Raji (cell line): ENCODE data around the gene MCF2L2.

Source experiments
- POLR2A ChIP-seq: IDR thresholded peaks from 2 replicates; pipeline ENCODE4 v1.6.1; 2011; ENCODE audit warnings: low read depth, low read length, control low read depth; ENCODE audit not compliant: insufficient read depth

MCF2L2 gene

DNA sequence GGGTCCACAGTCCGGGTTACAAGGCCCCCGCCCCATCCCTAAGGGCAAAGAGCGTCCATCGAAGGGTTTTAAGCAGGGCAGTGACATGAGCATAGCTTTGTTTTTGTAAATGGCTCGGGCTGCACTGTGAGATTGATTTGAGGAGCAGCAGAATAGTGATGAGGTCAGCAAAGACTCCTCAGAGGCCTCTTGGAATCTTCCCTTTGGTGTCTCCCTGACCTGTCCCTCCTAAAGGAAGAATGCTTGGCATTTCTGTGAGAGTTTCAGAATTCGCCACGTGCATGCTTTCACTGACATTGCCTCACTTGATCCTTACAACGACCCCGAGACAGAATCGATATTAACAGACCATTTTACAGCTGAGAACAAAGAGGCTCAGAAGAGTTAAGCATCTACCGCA, 286.2 kb downstream of the MCF2L2 start:
- TF ChIP-seq POLR2A: no peak

DNA sequence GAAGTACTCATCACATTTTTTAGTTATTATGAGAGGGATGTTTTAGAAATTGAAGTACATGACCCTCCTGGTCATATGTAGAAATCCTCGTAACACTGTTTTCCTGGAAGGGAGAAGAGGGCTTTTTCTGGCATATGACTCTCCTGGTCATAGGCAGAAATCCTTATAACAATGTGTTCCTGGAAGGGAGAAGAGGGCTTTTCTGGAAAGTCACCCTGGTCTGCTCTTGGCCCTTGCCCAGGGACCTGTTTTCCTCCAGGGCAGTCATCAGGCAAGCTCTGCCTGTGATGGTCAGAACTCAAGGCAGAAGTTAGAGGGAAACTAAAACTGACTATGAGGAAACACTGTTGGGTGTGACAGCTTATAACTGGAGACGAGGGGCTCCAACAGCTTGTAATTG, 293.6 kb downstream of the MCF2L2 start:
- no peak for TF ChIP-seq POLR2A

DNA sequence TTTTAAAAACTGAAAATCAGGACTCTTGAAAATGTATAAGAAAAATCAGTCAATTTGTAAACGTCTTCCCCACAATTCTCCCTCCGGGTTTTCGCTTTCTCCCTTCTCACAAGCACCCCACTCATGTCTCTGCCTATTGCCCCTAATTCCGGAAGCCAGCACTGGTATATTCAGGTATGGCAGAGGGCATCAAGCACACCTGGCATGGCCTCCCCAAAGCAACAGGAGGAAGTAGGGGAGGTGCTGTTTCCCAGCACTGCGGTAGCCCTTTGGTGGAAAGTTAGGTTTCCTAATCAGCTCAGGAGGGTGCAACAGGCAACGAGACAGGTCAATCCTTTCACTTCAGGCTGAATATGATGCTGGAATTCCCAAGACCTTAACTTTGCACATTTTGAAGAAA, 296.0 kb downstream of the MCF2L2 start:
- TF ChIP-seq POLR2A: no peak

DNA sequence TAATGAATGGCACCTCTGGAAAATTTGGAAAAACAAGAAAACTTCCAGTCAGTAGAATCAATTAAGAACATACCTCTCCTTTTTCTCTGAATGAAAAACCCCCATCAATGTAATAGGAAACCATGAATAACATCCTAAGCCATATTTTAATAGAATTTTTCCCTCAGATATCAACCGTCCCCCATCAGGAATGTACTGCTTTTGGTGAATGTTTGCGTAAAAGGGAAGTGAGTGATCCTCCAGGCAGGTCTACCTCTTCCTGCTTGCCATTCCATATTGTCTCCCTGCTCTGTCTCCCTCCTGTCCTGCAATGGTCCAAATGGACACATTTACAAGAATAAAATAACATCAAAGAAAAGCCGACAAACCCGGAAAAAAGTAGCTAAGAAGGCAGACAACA, 296.7 kb downstream of the MCF2L2 start:
- no peak for TF ChIP-seq POLR2A

DNA sequence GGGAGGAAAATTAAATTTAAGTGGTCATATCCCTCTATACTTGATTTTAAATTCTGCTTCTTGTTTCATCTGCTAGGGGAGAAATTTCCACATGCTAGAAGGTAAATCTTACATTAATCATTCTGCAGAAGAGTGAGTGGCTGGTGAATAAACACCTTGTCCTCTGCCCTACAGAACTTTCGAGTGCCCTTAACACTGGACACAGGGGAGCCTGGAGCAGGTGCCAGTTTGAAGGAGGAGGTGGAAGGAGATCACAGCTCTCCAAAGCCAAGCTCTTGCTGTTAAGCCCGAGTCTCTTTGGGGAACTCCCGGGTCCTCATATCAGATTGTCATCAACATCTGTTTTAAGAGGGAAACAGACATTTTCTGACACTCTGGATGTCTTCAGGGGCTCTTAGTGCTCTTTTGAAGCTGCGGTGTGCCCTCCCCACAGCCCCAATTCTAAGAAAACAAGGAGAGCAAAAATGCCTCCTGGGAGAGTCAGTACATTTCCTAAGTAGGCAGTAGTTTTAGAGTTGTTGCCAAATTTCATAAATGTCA, 297.2 kb downstream of the MCF2L2 start:
- TF ChIP-seq POLR2A: no peak

DNA sequence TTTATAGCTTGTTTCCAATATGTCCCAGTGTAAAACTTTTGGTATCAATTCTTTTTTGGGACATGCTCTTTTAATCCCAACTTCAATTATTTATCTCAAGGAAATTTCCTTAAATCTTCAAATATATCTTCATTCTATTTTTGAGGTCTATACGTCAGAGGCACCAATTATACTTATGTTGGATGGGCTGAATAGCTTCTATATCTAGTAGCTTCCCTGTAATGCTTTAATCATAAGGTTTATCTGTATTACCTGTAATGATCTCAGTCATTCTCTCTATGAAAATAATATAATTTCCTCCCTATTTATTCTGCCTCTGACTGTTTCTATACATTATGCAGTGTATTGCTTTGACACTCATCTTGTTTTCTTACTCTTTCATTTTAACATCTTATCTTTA, 299.2 kb downstream of the MCF2L2 start:
- no peak for TF ChIP-seq POLR2A

DNA sequence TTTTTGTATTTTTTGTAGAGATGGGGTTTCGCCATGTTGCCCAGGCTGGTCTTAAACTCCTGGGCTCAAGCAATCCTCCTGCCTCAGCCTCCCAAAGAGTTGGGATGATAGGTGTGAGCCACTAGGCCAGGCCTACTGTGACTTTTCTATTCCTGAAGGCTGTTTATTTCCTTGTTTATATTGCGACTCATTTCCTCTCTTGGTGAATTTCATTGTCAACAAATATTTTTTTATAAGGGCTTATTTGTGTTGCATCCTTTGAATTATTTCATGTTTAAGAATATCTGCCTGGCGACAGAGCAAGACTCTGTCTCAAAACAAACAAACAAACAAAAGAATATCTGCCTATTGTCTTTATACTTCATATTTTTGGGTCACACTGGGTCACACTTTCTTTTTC, 299.7 kb downstream of the MCF2L2 start:
- TF ChIP-seq POLR2A: no peak
